SU-DHL-6 (cell line): Measurements from ENCODE around the gene EPB41L2.

Experiments
- H2AFZ ChIP-seq: fragments of 200-600 bp; sonication (generic); 2 replicates; pipeline ENCODE4 v1.6.1; 2014; ENCODE audit warnings: low read depth, mild to moderate bottlenecking, moderate library complexity, mixed read lengths, antibody characterized with exemption, low read length; ENCODE audit not compliant: severe bottlenecking
- H3F3A ChIP-seq: fragments of 200-600 bp; shearing (Covaris generic); 2 replicates; pipeline ENCODE4 v1.6.0; 2016; ENCODE audit warnings: antibody characterized with exemption, mild to moderate bottlenecking; ENCODE audit not compliant: insufficient read depth
- H3K27ac ChIP-seq: fragments of 200-600 bp; sonication (generic); 2 replicates; pipeline ENCODE4 v1.5.1; 2016; ENCODE audit warnings: low read depth, mild to moderate bottlenecking, low read length, moderate library complexity, mixed read lengths
- H3K27me3 ChIP-seq: fragments of 200-600 bp; sonication (generic), shearing (Covaris generic); 2 replicates; pipeline ENCODE4 v1.6.0; 2014; ENCODE audit warnings: mild to moderate bottlenecking, low read length
- H3K36me3 ChIP-seq: fragments of 200-600 bp; sonication (generic); 2 replicates; pipeline ENCODE4 v1.6.1; 2014; ENCODE audit warnings: mild to moderate bottlenecking, low read length, mixed read lengths
- H3K4me2 ChIP-seq: fragments of 300-600, 200-600 bp; shearing (Covaris generic), sonication (generic); 2 replicates; pipeline ENCODE4 v1.6.0; 2014; ENCODE audit warnings: low read length, low read depth, mild to moderate bottlenecking; ENCODE audit not compliant: poor library complexity, severe bottlenecking
- H3K4me3 ChIP-seq: fragments of 200-600 bp; sonication (generic); 2 replicates; pipeline ENCODE4 v1.5.1; 2014; ENCODE audit warnings: antibody characterized with exemption, low read length, mild to moderate bottlenecking, mixed read lengths; ENCODE audit not compliant: insufficient read depth, poor library complexity, severe bottlenecking
- H3K79me2 ChIP-seq: fragments of 200-600 bp; sonication (generic); 2 replicates; pipeline ENCODE4 v1.6.1; 2014; ENCODE audit warnings: mild to moderate bottlenecking, low read length, moderate library complexity; ENCODE audit not compliant: insufficient read depth
- H3K9ac ChIP-seq: fragments of 200-600 bp; sonication (generic); 2 replicates; pipeline ENCODE4 v1.7.0; 2014; ENCODE audit warnings: mild to moderate bottlenecking, low read length
- H3K9me2 ChIP-seq: fragments of 200-600 bp; sonication (generic); replicated peaks from 2 replicates; pipeline ENCODE4 v1.6.1; 2014; ENCODE audit warnings: low read length; ENCODE audit not compliant: insufficient read depth
- H3K9me3 ChIP-seq: fragments of 200-600 bp; sonication (generic); 2 replicates; pipeline ENCODE4 v1.6.1; 2014; ENCODE audit warnings: low read length, mixed read lengths; ENCODE audit not compliant: insufficient read depth
- H4K20me1 ChIP-seq: fragments of 200-600 bp; sonication (generic); 2 replicates; pipeline ENCODE4 v1.6.1; 2014; ENCODE audit warnings: low read depth, mild to moderate bottlenecking, antibody characterized with exemption, low read length, moderate library complexity, mixed read lengths
- CTCF ChIP-seq: fragments of 200-600 bp; sonication (generic); IDR thresholded peaks from one replicate; pipeline ENCODE4 v1.5.1; 2017; ENCODE audit warnings: antibody characterized with exemption, mild to moderate bottlenecking, low read length, moderate library complexity; ENCODE audit not compliant: insufficient read depth, poor library complexity, severe bottlenecking
- EZH2phosphoT487 ChIP-seq: fragments of 200-600 bp; sonication (generic), shearing (Covaris generic); conservative IDR thresholded peaks from 2 replicates; pipeline ENCODE4 v1.6.1; 2018; ENCODE audit warnings: mild to moderate bottlenecking, antibody characterized with exemption, low read length, moderate library complexity, mixed read lengths

The EPB41L2 gene

DNA sequence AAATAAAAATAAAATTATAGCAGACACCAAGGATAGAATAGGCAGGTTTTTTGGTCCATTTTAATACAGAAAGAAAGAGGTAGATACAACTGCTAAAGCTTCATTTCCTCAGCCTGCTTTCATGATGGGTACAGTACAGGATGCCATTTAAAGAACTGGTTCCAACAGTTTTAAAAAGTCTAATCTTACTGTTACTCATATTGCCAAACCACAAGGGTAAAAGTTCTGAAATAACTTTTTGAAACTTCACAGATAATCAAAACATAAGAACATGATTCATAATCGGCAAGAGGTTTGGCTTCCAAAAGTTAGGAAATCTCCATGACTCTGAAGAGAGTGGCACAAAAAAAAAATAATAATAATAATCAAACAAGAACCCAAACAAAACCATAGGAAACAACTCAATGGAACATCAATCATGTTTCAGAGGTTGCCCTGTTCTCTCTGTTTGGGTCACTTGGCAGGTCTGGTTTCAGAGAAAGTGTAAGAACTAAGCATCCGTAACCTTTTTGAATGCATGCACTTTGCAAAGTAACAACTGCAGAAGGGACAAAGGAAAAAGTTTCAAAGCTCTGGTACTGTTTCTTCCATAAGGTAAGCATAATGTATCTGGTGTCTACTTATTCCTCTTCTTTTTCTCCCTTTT, 156.2 kb downstream of the EPB41L2 start:
- H3F3A ChIP-seq, result no peaks in the 10 kb centered on the region
- H4K20me1 ChIP-seq, result no peaks in the 10 kb centered on the region
- no peaks in the 10 kb centered on the region for H3K9me2 ChIP-seq
- no peaks in the 10 kb centered on the region for H3K9me3 ChIP-seq
- no peak overlapping the region for H2AFZ ChIP-seq
- no peak overlapping the region for H3K4me3 ChIP-seq
- no peak overlapping the region for H3K27ac ChIP-seq
- H3K27me3 ChIP-seq, result no peaks in the 10 kb centered on the region
- H3K36me3 ChIP-seq, result no peaks in the 10 kb centered on the region
- TF ChIP-seq EZH2phosphoT487 (no peak), CTCF (no peak)
- H3K79me2 ChIP-seq, result no peaks in the 10 kb centered on the region
- no peak overlapping the region for H3K9ac ChIP-seq
- no peak overlapping the region for H3K4me2 ChIP-seq

DNA sequence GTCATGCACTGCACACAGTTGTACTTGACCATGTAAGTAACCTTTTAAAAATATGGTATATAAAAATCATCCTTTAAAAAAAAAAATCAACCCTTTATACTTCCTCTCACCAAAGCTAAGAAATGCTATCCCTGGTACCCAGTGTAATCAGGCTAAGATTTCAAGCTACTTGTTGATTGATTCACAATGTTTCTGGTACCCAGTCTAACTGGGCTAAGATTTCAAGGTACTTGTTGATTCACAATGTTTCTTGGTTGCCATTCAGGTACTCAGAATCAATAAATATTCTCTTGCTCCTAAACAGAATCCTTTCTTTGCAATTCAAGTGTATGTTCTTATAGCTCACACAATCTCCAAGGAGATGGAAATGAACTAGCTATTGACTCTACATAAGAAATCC, 159.4 kb downstream of the EPB41L2 start:
- Histone ChIP-seq H3K36me3 (no peaks in the 10 kb centered on the region), H3F3A (no peaks in the 10 kb centered on the region), H2AFZ (no peak overlapping the region), H3K9ac (no peak overlapping the region), H3K27me3 (no peaks in the 10 kb centered on the region), H4K20me1 (no peaks in the 10 kb centered on the region), H3K4me2 (no peak overlapping the region), H3K9me2 (no peaks in the 10 kb centered on the region), H3K27ac (no peak overlapping the region), H3K9me3 (no peaks in the 10 kb centered on the region), H3K79me2 (no peaks in the 10 kb centered on the region), H3K4me3 (no peak overlapping the region)
- no peak for TF ChIP-seq CTCF
- TF ChIP-seq EZH2phosphoT487, result no peak

DNA sequence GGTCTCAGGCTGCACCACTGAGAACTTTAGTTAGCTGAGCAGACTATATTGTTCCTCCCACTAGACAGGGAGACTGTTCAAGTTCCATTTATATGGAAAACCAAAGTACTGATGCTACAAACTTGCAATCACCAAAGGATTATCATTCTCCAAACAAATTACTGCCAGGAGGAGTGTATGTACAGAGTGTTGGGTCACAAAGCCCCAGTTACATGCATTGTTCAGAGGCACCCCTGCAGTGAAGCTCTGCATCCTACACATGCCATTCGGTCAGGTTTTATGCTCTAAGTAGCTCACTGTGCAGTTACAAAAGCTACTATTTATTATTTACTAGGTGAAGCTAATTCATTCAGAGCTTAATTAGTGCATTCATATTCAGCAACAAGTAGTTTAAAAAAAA, 160.0 kb downstream of the EPB41L2 start:
- Histone ChIP-seq H3K79me2 (no peaks in the 10 kb centered on the region), H3K27me3 (no peaks in the 10 kb centered on the region), H3K36me3 (no peaks in the 10 kb centered on the region), H3K4me3 (no peak overlapping the region), H3K27ac (no peak overlapping the region), H3K9ac (no peak overlapping the region), H3K4me2 (no peak overlapping the region), H3K9me2 (no peaks in the 10 kb centered on the region), H3F3A (no peaks in the 10 kb centered on the region), H2AFZ (no peak overlapping the region), H4K20me1 (no peaks in the 10 kb centered on the region), H3K9me3 (no peaks in the 10 kb centered on the region)
- no peak for TF ChIP-seq EZH2phosphoT487
- TF ChIP-seq CTCF, result no peak
